HG03097 (cell line): Measurements from ENCODE around the gene TMEM139.
"Not testable (repeated sequence)": the region's sequence is repeated elsewhere in the genome, so short reads cannot be mapped to it uniquely, and the experiment has no call there.

ENCODE experiments used
- ATAC-seq: cut with Tn5 transposase; IDR thresholded peaks from one replicate; pipeline ENCODE4 v1.9.1; 2021; ENCODE audit not compliant: unreplicated experiment, low FRiP score

The TMEM139 gene

DNA sequence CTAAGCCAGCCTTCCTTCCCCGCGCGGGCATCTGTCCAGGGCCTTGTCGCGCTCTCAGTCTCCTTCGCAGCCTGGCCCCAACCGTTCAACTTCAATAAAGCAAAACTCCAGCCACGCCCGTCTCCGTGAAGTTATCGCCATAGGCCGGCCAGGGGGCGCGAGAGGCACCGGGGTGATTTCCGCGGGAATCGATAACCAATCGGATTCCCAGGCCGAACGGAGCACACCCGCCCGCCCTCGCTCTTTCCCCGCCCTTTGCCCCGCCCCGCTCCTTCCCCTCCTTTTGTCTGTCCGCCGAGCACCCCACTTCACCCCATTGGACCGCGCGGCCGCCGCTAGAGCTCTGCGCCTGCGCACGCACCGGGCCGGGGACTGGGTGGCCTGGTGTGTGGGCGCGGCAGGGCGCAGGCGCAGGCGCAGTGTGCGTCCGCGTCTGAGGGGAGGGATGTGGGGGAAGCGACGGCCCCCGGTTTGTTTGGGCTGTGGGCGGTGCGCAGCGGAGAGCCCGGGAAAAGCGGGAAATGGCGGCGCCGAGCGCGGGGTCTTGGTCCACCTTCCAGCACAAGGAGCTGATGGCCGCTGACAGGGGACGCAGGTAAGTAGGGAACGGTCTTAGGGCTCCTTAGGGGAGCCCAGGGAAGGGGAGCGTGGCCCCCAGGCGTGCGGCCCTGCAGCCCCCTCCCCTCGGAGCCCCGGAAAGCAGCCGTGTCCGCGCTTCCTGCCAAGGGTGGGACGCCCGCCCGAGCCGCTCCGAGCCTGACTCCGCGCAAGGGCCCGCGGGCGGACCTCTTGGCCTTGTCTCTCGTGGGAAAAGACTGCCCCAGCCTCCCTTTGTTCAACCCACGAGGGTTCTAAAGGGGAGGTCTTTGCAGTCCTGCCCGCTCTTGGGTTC, 3.4 kb downstream of the TMEM139 start, which contains the start of gene CASP2:
CASP2 (plus strand) TSS at position 417 of the 892 bp plus-strand sequence; CDS start at position 522, 105 bp downstream.
- peak; percentile 93 for ATAC-seq

DNA sequence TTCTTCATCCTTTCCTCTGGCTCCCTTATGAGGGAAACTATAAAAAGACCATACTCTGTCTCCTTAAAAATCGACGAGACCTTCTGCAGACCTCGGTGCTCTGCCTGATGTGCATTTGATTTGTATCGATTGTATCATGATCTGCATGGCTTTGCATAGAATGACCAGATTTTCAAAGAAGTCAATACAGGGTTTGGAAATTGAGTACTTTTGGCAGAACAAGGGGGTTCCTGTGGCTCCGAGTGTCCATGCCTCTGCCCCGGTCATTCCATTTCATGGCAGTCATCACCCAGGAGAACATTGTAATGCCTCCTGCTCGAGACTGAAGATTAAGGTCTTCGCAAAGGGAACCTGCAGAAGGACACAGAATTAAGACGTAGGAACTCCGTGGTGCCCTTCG, 4.1 kb downstream of the TMEM139 start:
- ATAC-seq = no peak

DNA sequence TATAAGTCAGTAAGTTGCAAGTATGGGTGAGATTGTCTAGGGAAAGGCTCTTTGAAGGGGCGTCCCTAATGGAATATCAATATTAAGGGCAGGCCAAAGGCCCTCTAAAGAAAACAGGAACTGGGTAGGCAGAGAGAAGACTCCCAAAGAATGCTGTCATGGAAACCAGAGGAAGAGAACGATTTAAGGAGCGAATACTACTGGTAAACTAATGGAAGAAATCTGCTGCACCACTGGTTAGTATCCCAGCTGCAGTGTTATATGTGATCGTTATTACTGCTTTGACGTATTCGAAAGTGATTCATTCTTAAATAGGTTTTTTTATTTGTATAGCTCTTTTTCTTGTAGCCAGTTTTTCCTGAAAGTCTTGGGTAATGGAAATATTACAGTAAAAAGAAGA, 4.7 kb downstream of the TMEM139 start:
- ATAC-seq = no peak

DNA sequence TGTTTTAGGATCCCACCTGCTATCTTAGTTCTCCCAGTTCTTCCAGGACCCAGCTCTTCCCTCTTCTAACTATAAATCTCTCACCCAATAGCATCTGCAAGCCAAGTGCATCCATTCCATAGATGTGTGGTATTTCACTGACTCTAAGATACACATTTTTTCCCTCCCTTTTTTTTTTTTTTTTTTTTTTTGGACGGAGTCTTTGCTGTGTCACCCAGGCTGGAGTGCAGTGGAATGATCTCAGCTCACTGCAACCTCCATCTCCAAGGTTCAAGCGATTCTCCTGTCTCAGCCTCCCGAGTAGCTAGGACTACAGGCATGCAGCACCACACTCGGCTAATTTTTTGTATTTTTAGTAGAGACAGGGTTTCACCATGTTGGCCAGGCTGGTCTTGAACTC, 5.1 kb downstream of the TMEM139 start:
- ATAC-seq = not testable (repeated sequence)

DNA sequence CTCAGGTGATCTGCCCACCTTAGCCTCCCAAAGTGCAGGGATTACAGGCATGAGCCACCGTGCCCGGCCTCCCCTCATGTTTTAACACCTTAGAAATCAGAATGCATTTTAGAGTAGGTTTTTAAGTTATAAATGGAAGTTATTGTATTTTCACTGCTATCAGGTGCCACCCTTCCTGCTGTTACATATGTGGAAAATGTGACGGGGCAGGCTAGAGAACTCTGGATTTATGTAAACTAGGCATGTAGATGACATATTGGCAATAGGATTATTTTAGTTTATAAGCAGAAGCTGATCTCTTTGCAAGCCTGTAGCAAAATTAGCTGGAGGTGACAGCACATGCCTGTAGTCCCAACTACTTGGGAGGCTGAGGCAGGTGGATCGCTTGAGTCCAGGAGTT, 5.5 kb downstream of the TMEM139 start:
- ATAC-seq = no peak

DNA sequence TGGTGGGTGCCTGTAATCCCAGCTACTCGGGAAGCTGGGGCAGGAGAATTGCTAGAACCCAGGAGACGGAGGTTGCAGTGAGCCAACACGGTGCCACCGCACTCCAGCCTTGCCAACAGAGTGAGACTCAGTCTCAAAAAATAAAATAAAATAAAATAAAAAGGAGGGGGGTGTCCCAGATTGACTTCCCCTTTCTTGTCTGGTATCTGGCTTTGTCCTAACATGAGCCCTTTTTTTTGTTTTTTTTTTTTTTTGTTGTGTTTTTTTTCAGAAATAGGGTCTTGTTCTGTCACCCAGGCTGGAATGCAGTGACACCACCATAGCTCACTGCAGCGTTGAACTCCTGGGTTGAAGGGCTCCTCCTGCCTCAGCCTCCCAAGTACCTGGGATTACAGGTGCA, 8.1 kb downstream of the TMEM139 start:
- ATAC-seq = no peak

DNA sequence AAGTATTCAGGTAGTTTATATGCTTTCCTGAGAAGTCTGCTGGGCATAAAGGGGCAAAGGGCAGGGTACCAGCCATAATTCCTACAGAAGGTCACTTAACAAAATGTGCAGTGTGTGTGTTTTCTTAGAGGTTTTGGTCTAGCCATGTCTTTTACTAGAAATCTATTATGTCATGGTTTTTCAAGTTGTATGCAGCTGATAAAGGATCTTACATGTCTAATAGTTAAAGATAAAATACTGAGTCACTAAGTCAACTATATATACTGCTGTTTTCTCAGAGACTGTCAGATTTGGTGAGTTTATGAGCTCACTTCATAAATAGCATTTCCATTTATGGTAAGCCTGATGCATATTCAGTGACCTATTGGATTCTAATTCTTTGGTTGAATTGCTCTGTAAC, 11.1 kb downstream of the TMEM139 start:
- no peak for ATAC-seq

DNA sequence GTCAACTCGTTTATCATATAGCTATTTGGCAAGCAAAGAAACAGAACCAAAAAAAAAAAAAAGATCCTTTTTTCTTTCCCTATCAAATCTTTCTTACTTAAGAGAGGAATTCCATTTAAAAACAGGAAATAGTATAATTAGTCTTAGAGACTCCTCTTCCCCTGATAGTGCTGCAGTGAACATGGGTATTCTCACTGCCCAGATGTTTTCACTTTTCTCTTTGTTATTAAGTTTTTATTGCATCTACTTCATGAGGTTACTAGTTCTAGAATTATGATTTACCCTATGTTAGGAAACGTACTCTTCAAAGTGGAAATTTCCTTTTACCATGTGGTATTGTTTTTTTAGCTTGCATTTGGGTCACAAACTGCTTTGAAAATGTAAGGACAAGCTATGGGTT, 11.9 kb downstream of the TMEM139 start:
- ATAC-seq = no peak

DNA sequence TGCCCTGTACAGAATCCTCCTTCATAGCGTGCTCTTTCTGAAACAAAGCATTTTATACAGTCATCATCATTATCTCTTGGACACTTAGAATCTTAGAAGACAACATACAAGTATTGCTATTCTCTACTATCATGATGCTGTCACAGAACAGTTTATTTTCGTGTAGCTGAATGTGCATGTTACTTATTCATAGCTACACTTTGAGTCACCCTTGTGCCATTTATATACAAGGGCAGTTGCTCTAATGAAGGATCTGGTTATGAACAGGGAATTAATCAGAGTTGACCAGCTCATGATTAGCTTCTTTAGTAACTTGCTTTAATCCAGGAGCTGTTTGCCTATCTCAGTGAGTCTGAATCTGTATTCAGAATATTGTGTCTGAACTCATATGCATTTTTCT, 14.6 kb downstream of the TMEM139 start:
- ATAC-seq = no peak

DNA sequence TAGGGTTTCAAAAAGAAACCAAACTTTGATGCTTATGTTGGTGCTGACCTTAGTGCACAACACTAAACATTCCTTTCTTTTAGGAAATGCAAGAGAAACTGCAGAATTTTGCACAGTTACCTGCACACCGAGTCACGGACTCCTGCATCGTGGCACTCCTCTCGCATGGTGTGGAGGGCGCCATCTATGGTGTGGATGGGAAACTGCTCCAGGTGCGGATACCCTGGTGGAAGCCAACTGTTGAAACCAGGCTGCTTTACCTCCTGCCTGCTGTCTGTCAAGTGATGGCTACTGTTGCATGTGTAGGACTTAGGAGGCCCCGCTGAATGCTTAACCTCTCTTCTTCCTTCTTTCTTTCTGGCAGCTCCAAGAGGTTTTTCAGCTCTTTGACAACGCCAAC, 15.1 kb downstream of the TMEM139 start:
- ATAC-seq = no peak

DNA sequence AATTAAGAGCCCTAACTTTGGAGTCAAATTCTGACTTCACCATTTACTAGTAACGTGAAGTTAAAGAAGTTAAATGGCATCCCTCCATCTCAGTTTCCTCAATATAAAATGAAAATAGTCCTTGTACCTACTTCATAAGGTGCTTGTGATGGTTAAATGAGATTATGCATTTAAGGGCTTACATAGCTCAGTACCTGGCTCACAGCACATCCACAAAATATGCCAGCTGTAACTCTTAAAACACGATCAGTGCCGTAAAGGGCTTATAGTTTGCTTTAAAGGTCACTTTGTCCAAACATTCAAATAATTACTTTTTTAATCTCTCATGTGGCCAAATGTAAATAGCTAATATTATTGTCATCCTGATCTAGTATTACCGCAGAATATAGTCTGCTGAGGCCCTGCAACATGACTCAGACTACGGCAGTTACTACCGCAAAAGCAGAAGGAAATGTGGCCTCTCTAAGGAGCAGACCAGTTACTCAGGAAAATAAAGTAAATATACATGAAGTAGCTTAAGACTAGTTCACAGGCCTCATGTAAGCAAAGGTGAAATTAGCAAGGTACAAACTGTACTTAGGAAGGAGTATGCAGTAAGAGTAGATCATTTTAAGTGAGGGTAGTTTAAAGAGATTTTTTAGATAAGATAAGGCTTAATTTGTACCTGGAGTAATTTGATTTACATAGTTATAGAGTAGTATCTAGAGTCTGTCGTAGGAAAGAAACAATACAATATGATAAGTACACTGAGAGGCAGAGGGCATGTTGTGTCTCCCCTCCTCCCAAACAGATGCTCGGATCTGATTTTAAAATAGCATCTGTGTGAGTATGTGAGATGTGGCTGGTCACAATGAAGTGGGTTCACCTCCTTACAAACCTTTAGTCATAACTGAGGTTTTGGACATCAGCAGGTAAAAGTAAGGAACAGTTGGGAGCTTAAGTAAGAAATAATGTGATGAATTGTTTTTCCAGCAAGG, 16.5 kb downstream of the TMEM139 start:
- ATAC-seq = no peak

DNA sequence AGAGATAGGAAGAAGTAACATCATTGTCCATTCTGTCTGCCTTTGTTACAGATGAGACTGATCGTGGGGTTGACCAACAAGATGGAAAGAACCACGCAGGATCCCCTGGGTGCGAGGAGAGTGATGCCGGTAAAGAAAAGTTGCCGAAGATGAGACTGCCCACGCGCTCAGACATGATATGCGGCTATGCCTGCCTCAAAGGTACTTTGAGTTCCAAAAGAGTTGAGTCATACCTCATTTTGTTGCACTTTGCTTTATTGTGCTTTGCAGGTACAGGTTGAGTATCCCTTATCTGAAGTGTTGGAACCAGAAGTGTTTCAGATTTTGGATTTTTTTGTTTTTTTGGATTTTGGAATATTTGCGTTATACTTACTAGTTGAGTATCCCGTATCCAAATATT, 19.0 kb downstream of the TMEM139 start:
- ATAC-seq = no peak

DNA sequence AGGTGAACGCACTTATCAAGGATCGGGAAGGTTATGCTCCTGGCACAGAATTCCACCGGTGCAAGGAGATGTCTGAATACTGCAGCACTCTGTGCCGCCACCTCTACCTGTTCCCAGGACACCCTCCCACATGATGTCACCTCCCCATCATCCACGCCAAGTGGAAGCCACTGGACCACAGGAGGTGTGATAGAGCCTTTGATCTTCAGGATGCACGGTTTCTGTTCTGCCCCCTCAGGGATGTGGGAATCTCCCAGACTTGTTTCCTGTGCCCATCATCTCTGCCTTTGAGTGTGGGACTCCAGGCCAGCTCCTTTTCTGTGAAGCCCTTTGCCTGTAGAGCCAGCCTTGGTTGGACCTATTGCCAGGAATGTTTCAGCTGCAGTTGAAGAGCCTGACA, 20.2 kb downstream of the TMEM139 start:
- no peak for ATAC-seq

DNA sequence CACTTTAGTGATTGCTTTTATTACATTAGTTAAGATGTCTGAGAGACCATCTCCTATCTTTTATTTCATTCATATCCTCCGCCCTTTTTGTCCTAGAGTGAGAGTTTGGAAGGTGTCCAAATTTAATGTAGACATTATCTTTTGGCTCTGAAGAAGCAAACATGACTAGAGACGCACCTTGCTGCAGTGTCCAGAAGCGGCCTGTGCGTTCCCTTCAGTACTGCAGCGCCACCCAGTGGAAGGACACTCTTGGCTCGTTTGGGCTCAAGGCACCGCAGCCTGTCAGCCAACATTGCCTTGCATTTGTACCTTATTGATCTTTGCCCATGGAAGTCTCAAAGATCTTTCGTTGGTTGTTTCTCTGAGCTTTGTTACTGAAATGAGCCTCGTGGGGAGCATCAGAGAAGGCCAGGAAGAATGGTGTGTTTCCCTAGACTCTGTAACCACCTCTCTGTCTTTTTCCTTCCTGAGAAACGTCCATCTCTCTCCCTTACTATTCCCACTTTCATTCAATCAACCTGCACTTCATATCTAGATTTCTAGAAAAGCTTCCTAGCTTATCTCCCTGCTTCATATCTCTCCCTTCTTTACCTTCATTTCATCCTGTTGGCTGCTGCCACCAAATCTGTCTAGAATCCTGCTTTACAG, 20.8 kb downstream of the TMEM139 start:
- no peak for ATAC-seq

DNA sequence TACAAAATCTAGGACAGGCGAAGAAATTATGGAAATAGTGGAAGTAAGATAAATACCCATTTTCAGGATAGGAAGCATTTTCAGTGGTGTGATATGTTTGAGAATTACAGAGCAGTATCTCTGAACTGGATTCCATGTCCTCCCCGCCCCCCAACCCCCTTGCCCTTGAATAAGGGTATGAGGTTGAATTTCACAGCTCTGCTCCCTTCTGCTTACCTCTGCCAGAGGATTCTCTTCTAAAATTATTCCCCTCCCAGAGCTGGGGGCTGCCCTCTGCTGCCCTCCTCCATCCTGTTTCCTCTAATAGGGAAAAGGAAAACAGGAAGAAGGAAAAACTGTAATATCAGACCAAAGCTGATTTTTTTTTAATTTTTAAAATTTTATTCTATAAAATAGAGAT, 23.9 kb downstream of the TMEM139 start:
- no peak for ATAC-seq

DNA sequence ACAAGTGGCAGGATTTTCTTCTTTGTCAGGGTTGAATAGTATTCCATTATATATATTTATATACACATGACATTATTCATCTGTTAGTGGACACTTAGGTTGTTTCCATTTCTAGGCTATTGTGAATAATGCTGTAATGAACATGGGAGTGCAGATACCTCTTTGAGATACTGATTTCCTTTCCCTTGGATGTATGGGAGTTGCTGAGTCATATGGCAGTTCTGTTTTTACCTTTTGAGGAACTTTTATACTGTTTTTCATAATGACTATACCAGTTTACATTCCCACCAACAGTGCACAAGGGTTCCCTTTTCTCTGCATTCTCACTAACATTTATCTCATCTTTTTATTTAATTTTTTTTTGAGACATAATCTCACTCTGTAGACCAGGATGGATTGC, 29.4 kb downstream of the TMEM139 start:
- ATAC-seq = no peak

DNA sequence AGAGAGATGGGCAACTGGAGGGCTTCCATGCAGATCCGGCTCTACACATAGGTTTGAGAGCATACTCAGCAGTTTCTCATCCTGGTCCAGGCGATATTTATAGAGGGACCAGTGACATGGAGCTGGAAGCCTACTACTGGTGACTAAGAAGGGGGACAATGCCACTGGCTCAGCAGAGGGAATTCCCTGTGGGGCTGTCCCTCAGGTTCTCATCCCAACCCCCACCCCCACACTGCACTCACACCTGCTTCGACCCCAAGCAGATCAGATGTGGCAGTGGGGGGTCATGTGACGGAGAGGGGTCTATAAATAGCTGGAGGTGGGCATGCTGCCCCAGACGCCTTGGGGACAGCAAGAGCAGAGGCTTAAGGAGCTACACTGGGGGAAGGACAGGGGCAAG, 31.0 kb downstream of the TMEM139 start, which contains the start of gene CLCN1:
CLCN1 (plus strand) TSS at position 336 of the 400 bp plus-strand sequence. CDS start 102 bp downstream, outside the sequence.
- no peak for ATAC-seq

DNA sequence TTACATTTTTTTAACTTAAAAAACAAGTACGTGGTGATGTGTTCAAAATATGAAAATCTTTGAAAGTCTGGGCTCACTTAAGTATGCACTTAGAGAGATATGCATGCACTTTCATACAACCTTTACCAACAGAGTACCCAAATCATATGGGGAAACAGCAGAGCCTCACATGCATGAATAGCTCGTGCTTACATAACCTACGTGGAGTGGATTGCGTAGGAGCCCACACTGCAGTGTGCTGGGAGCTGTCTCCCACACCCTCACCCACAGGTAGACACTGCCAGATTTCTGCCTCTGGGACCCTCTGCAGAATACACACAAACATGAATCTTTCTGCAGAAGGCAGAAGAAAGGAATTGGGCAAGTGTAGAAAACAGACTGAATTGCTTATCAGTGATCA, 31.7 kb downstream of the TMEM139 start:
- ATAC-seq = no peak

DNA sequence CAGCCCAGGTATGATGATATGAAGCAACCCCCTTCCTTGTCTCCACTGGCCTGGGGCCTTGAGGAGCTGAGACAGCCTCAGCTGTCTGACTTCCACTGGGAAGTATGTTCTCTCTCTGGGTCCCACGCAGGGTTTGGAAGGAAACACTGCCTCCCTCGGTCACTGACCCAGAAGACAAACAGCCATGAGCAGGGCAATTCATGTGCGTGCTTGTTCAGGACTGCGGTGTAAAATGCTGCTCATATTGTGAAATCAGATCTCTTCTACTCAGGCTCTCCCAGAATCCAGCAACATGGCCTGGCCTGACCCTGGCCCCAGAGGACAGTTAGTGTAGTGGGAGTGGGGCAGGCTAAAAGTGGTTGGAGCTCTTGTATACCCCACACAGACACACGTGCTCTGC, 33.9 kb downstream of the TMEM139 start:
- no peak for ATAC-seq

DNA sequence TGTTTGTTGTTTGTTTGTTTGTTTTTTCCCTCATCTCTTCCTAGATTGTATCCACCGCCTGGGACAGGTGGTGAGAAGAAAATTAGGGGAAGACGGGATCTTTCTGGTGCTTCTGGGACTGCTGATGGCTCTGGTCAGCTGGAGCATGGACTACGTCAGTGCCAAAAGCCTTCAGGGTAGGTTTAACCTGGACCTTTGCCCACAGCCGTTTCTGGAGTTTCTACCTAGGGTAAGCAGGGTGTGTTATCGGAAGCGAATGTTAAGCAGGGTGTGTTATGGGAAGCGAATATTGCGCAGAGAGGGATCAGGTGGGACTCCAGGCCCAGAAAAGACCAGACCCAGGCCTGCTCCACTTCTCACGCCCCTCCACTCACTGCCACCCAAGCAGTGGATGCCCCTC, 35.9 kb downstream of the TMEM139 start:
- ATAC-seq = no peak

DNA sequence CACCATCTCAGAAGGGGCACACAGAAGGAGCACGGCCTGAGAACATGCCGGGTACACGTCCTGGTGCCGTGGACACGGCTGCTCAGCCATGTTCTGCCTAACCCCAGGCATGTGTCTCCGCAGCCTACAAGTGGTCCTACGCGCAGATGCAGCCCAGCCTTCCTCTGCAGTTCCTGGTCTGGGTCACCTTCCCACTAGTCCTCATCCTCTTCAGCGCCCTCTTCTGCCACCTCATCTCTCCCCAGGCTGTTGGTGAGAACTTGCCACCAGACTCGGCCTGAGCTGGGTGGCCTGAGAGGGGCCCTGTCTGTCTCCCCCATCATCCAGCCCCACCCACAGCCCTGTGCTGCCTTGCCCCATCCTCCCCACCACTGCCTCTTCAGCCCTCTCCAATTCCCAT, 36.5 kb downstream of the TMEM139 start:
- ATAC-seq = no peak
